ENCODE results near the gene CNR1. TPM values are rescaled to one million over a fixed set of nuclear protein-coding genes. Genes with fewer than 3 reads are reported as not detected.

CNR1 gene
- total RNA-seq (2012; rRNA removed) (not detected in 2 replicates), polyA plus RNA-seq (2012; rRNA removed) (not detected in 2 replicates), Bru-seq, nascent RNA (not detected), BruChase-seq, experiment 1, labeled RNA remaining after a 6-hour chase (not detected), BruChase-seq, experiment 2, labeled RNA remaining after a 2-hour chase (not detected)
- not detected in 2 replicates for polyA plus RNA-seq (2012; cell fraction: cytosol; rRNA removed)
- not detected in 2 replicates for polyA plus RNA-seq (2012; cell fraction: nucleus; rRNA removed; ENCODE audit: low replicate concordance)
- long read RNA-seq, result 0 reads

DNA sequence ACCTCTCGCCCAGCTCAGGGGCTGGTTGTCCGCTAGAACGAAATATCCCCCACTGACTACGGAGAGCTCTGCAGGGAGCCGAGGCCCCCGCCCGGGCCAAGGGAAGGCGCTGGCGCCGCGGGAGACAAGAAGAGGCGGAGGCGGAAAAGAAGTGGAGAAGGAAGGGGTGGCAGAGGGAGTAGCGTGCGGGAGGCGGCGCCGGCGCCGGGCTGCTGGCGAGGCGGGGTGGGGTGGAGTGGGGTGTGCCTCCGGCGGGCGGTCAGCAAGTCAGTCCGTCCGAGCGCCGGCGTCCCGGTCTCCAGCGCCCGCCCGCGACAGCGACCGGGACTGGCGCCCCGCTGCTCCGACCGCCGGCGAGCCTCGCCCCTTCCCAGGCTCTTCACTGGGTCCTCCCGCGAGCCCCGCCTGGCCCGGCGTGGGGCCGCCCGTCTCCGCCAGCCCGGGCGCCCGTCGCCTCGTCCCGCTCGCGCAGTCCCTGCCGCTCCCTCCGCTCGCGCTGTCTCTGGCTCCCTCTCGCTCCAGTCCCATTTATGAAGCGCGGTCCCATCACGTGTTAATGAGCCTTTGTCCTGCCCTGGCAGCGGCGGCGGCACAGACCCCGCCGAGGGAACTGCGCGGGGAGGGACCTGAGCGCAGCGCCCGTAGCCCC is at the start of gene CNR1:
CNR1 (minus strand) TSS at position 504 of the 649 bp plus-strand sequence. CDS start 21,073 bp downstream, outside the sequence.
- no TSS peak for BruUV-seq (replicated peaks)
- dilution Hi-C loops (cut with HindIII; ENCODE audit: low sequenced_read_pairs, unreplicated experiment) (no loop called here), intact Hi-C loops (cut with micrococcal nuclease) (loop anchor here (5.0 to 10.0 kb wide), 4 partner anchors 461 to 761 kb away; partner anchors contain the start of genes AKIRIN2 and CFAP206), in situ Hi-C loops (cut with MboI; ENCODE audit: low sequenced_read_pairs) (no loop called here)
- no peaks in the 10 kb centered on the region for H3K9me1 ChIP-seq (ENCODE audit: insufficient read depth, low read length)
- peaks cover 46% of the 10 kb centered on the region for H3K27me3 ChIP-seq (ENCODE audit: control insufficient read depth, insufficient read depth, low read length)
- H2BK20ac ChIP-seq (ENCODE audit: low read depth, low read length), result no peak within 1 kb of the TSS
- no peak within 1 kb of the TSS for H4K91ac ChIP-seq (ENCODE audit: insufficient read depth, low read depth, low read length)
- no peak within 1 kb of the TSS for H4K5ac ChIP-seq (ENCODE audit: low read depth, low read length)
- no peak within 1 kb of the TSS for H3K18ac ChIP-seq (ENCODE audit: low read depth, low read length)
- ChIA-PET POLR2A (ENCODE audit: unreplicated experiment) (no interaction called here), CTCF (interaction anchor here (0.6 kb wide), 1 partner anchor 705 kb away, joined by 3 read pairs; no protein-coding TSS in a partner anchor)
- H2BK15ac ChIP-seq (ENCODE audit: low read depth, low read length), result no peak within 1 kb of the TSS
- no peak within 1 kb of the TSS for H3K9ac ChIP-seq (ENCODE audit: low read depth, low read length)
- H2AK9ac ChIP-seq (replicated peaks; ENCODE audit: low read depth, low read length, poor library complexity), result peak within 1 kb of the TSS; percentile 24
- H2AK5ac ChIP-seq (ENCODE audit: low read depth, low read length), result no peak within 1 kb of the TSS
- no peak within 1 kb of the TSS for H3K14ac ChIP-seq (replicated peaks; ENCODE audit: low read depth, low read length)
- ATAC-seq (ENCODE audit: low read depth) (peak; percentile 83), DNase-seq (no peak)
- no peak within 1 kb of the TSS for H4K8ac ChIP-seq (ENCODE audit: low read depth in 2 of 2, low read length in 2 of 2)
- no peak within 1 kb of the TSS for H2BK5ac ChIP-seq (ENCODE audit: low read depth, low read length, poor library complexity, severe bottlenecking)
- peak within 1 kb of the TSS; percentile 71 for H2AFZ ChIP-seq (replicated peaks; ENCODE audit: low read length, poor library complexity)
- no peak within 1 kb of the TSS for H3K23ac ChIP-seq (ENCODE audit: low read depth, low read length)
- no peaks in the 10 kb centered on the region for H3K9me3 ChIP-seq (ENCODE audit: control insufficient read depth, insufficient read depth, low read length)
- H3K36me3 ChIP-seq (ENCODE audit: control insufficient read depth, insufficient read depth, low read length), result no peaks in the 10 kb centered on the region
- no peak within 1 kb of the TSS for H3K27ac ChIP-seq (ENCODE audit: insufficient read depth, low read length)
- no peaks in the 10 kb centered on the region for H3K79me1 ChIP-seq (ENCODE audit: low read depth in 1 of 2, low read length in 2 of 2)
- no peak within 1 kb of the TSS for H2BK120ac ChIP-seq (ENCODE audit: low read depth, low read length)
- peaks cover 2% of the 10 kb centered on the region; the same call in 1 of the 2 replicates for H3K4me1 ChIP-seq (ENCODE audit: control insufficient read depth, insufficient read depth, low read length)
- H3K4me2 ChIP-seq (ENCODE audit: low read depth, low read length), result peak within 1 kb of the TSS; percentile 67
- no peak within 1 kb of the TSS for H3K4ac ChIP-seq (ENCODE audit: low read depth, low read length)
- H3K4me3 ChIP-seq (ENCODE audit: insufficient read depth, low read depth, low read length), result peak within 1 kb of the TSS; percentile 29
- no peak for TF ChIP-seq MAZ (IDR thresholded peaks at IDR 0.05; ENCODE audit: borderline replicate concordance, low read depth, low read length)
- 2% methylated on average over 17 of the region's 78 CpGs; no CpG with 5 or more reads in 1 of the 2 experiments for WGBS, 2 experiments (ENCODE audit: extremely low coverage in 2 of 2, insufficient read length in 1 of 2)
- no peak within 1 kb of the TSS for H3K56ac ChIP-seq (ENCODE audit: extremely low read depth, insufficient read depth, low read length)
- H4K20me1 ChIP-seq (ENCODE audit: insufficient read depth, low read length), result no peaks in the 10 kb centered on the region
